Lower leg skin (tissue), 3 donors: ENCODE data around the gene WDR75.

ENCODE experiments used
- CTCF ChIP-seq, 3 donors: fragments of 450-650 bp; IDR thresholded peaks; one replicate each; pipeline ENCODE4 v1.5.1; 2016; ENCODE audit warnings: antibody characterized with exemption in 3 of 3, mild to moderate bottlenecking in 3 of 3, moderate library complexity in 2 of 3
- POLR2A ChIP-seq, 2 donors: fragments of 450-650 bp; IDR thresholded peaks; one replicate each; pipeline ENCODE4 v1.6.1; 2016 to 2017; ENCODE audit warnings: antibody characterized with exemption in 2 of 2, mild to moderate bottlenecking in 1 of 2, moderate library complexity in 1 of 2

- TF ChIP-seq POLR2A (IDR thresholded peaks at IDR 0.05) (no peak), CTCF (IDR thresholded peaks at IDR 0.05) (no peak)
Measured at GRCh38 chr2:189442468-189442867, 1.2 kb downstream of the WDR75 start.
